Ishikawa (cell line): ENCODE data around the gene PRG2.

Source experiments
- CREB1 ChIP-seq: IDR thresholded peaks from 2 replicates; pipeline ENCODE4 v1.6.1; 2012; ENCODE audit warnings: low read depth
- REST ChIP-seq: IDR thresholded peaks from 2 replicates; pipeline ENCODE4 v1.6.1; 2012; ENCODE audit warnings: low read depth, mild to moderate bottlenecking
- USF1 ChIP-seq: IDR thresholded peaks from 2 replicates; pipeline ENCODE4 v1.6.1; 2012

GRCh38 chr11:57409321-57410100, 19.1 kb upstream of the PRG2 start:
- TF ChIP-seq CREB1 (no peak), REST (no peak), USF1 (no peak)
